SK-N-MC (cell line): ENCODE measurements around the gene RTN4RL1.
"Not testable (repeated sequence)": the region's sequence is repeated elsewhere in the genome, so short reads cannot be mapped to it uniquely, and the experiment has no call there.

Source experiments
- DNase-seq: peaks from one replicate; pipeline ENCODE4 v3.0.0-alpha.2; 2011; ENCODE audit warnings: low read depth, low spot score
- H3K27ac ChIP-seq: fragments of 200-600 bp; sonication (generic); 2 replicates; pipeline ENCODE4 v1.5.1; 2016; ENCODE audit warnings: mixed run types
- H3K36me3 ChIP-seq: fragments of 200-600 bp; sonication (generic); 2 replicates; pipeline ENCODE4 v1.6.1; 2017; ENCODE audit warnings: antibody characterized with exemption, low read length, mixed read lengths; ENCODE audit not compliant: insufficient read depth
- H3K4me3 ChIP-seq: fragments of 200-600 bp; sonication (generic); 2 replicates; pipeline ENCODE4 v1.5.1; 2016
- H3K9ac ChIP-seq: fragments of 200-600 bp; sonication (generic); 2 replicates; pipeline ENCODE4 v1.8.0; 2017; ENCODE audit warnings: mixed run types, mixed read lengths; ENCODE audit not compliant: insufficient read length
- H3K9me3 ChIP-seq: fragments of 200-600 bp; sonication (generic); 2 replicates; pipeline ENCODE4 v1.6.1; 2017; ENCODE audit warnings: low read depth, mild to moderate bottlenecking, antibody characterized with exemption, low read length, moderate library complexity, mixed read lengths
- EZH2 ChIP-seq: fragments of 200-600 bp; sonication (generic); IDR thresholded peaks from one replicate; pipeline ENCODE4 v1.6.1; 2017; ENCODE audit warnings: antibody characterized with exemption
- FOXP2 ChIP-seq: optimal IDR thresholded peaks from 2 replicates; pipeline ENCODE3; 2011; ENCODE audit warnings: mild to moderate bottlenecking, moderate library complexity; ENCODE audit not compliant: insufficient read depth; ENCODE audit errors: extremely low read length, control extremely low read depth
- POLR2AphosphoS5 ChIP-seq: IDR thresholded peaks from 2 replicates; pipeline ENCODE4 v1.6.1; 2012; ENCODE audit warnings: mild to moderate bottlenecking, low read depth, low read length, borderline replicate concordance

The RTN4RL1 gene

GRCh38 chr17:2015314-2015713, 9.8 kb downstream of the RTN4RL1 start:
- Histone ChIP-seq H3K9ac (no peak overlapping the region), H3K27ac (no peak overlapping the region), H3K36me3 (no peaks in the 10 kb centered on the region), H3K9me3 (no peaks in the 10 kb centered on the region), H3K4me3 (no peak overlapping the region)
- TF ChIP-seq POLR2AphosphoS5: no peak
- no peak for TF ChIP-seq EZH2
- no peak for TF ChIP-seq FOXP2
- DNase-seq: no peak

- Histone ChIP-seq H3K36me3 (no peaks in the 10 kb centered on the region), H3K27ac (no peak overlapping the region), H3K9ac (no peak overlapping the region), H3K9me3 (no peaks in the 10 kb centered on the region), H3K4me3 (no peak overlapping the region)
- DNase-seq: no peak
- TF ChIP-seq FOXP2 (no peak), POLR2AphosphoS5 (no peak), EZH2 (no peak)
These were observed 11.2 kb downstream of the RTN4RL1 start for GRCh38 chr17:2013994-2014317.

GRCh38 chr17:2013220-2013993, 11.7 kb downstream of the RTN4RL1 start:
- DNase-seq: not testable (repeated sequence)

GRCh38 chr17:2012499-2012898, 12.6 kb downstream of the RTN4RL1 start:
- peak overlapping the region; percentile 71 for H3K4me3 ChIP-seq
- H3K9me3 ChIP-seq: no peaks in the 10 kb centered on the region
- TF ChIP-seq POLR2AphosphoS5 (no peak), EZH2 (no peak), FOXP2 (no peak)
- no peaks in the 10 kb centered on the region for H3K36me3 ChIP-seq
- peak overlapping the region; percentile 57 for H3K9ac ChIP-seq
- H3K27ac ChIP-seq: peak overlapping the region; percentile 91
- no peak for DNase-seq

More at GRCh38 chr17:2013220-2013993, 11.7 kb downstream of the RTN4RL1 start:
- not testable (repeated sequence) for H3K4me3 ChIP-seq, H3K9me3 ChIP-seq, H3K27ac ChIP-seq, H3K36me3 ChIP-seq, H3K9ac ChIP-seq

- DNase-seq: peak; percentile 16
- peak overlapping the region; percentile 57 for H3K9ac ChIP-seq
- H3K27ac ChIP-seq: peak overlapping the region; percentile 91
- H3K9me3 ChIP-seq: no peaks in the 10 kb centered on the region
- H3K36me3 ChIP-seq: no peaks in the 10 kb centered on the region
- H3K4me3 ChIP-seq: peak overlapping the region; percentile 71
- no peak for TF ChIP-seq FOXP2
- no peak for TF ChIP-seq POLR2AphosphoS5
- TF ChIP-seq EZH2: no peak
These were observed 13.4 kb downstream of the RTN4RL1 start for GRCh38 chr17:2011411-2012371.

GRCh38 chr17:2009737-2010136, 15.4 kb downstream of the RTN4RL1 start:
- H3K27ac ChIP-seq: no peak overlapping the region
- no peak overlapping the region for H3K4me3 ChIP-seq
- TF ChIP-seq EZH2 (no peak), FOXP2 (no peak), POLR2AphosphoS5 (no peak)
- H3K36me3 ChIP-seq: no peaks in the 10 kb centered on the region
- no peak overlapping the region for H3K9ac ChIP-seq
- no peak for DNase-seq
- no peaks in the 10 kb centered on the region for H3K9me3 ChIP-seq

- Histone ChIP-seq H3K9me3 (no peaks in the 10 kb centered on the region), H3K9ac (no peak overlapping the region), H3K27ac (no peak overlapping the region), H3K4me3 (no peak overlapping the region), H3K36me3 (no peaks in the 10 kb centered on the region)
- no peak for TF ChIP-seq EZH2
- no peak for TF ChIP-seq FOXP2
- TF ChIP-seq POLR2AphosphoS5: no peak
- DNase-seq: no peak
These were observed 16.6 kb downstream of the RTN4RL1 start for GRCh38 chr17:2008332-2009126.

- no peaks in the 10 kb centered on the region for H3K9me3 ChIP-seq
- no peak for DNase-seq
- H3K9ac ChIP-seq: no peak overlapping the region
- no peak overlapping the region for H3K4me3 ChIP-seq
- H3K27ac ChIP-seq: no peak overlapping the region
- no peaks in the 10 kb centered on the region for H3K36me3 ChIP-seq
- TF ChIP-seq EZH2: no peak
These were observed 20.6 kb downstream of the RTN4RL1 start for GRCh38 chr17:2004435-2004952.
